Liver (tissue), 9 donors: ENCODE results near the gene PLCB4. TPM values are rescaled to one million over a fixed set of nuclear protein-coding genes. Genes with fewer than 3 reads are reported as not detected.

Experiments
- DNase-seq: peaks from one replicate; pipeline ENCODE4 v3.0.0-alpha.2; 2017; ENCODE audit warnings: low spot score
- H3K27ac ChIP-seq, 2 donors: one replicate each; pipeline ENCODE4 v1.7.0; 2013; ENCODE audit warnings: inconsistent platforms in 2 of 2, low read length in 2 of 2, control low read depth in 1 of 2, low read depth in 1 of 2, mild to moderate bottlenecking in 1 of 2
- H3K27me3 ChIP-seq, 4 donors: one replicate each; pipeline versions ENCODE4 v1.6.1 to v1.7.0; 2013; ENCODE audit warnings: low read length in 3 of 4, inconsistent platforms in 1 of 4, mild to moderate bottlenecking in 1 of 4, moderate library complexity in 1 of 4; ENCODE audit not compliant: control insufficient read depth in 4 of 4, insufficient read depth in 4 of 4
- H3K36me3 ChIP-seq, 4 donors: one replicate each; pipeline versions ENCODE4 v1.6.1 to v1.7.0; 2013; ENCODE audit warnings: low read length in 3 of 4, mild to moderate bottlenecking in 3 of 4, low read depth in 1 of 4, moderate library complexity in 1 of 4; ENCODE audit not compliant: control insufficient read depth in 4 of 4, insufficient read depth in 3 of 4
- H3K4me1 ChIP-seq, 4 donors: one replicate each; pipeline versions ENCODE4 v1.6.1 to v1.7.0; 2013; ENCODE audit warnings: low read length in 3 of 4, mild to moderate bottlenecking in 3 of 4, moderate library complexity in 1 of 4; ENCODE audit not compliant: control insufficient read depth in 4 of 4, insufficient read depth in 4 of 4
- H3K4me3 ChIP-seq, 3 donors: one replicate each; pipeline versions ENCODE4 v1.6.1 to v1.7.0; 2013; ENCODE audit warnings: low read length in 3 of 3, control low read depth in 1 of 3, low read depth in 1 of 3, mild to moderate bottlenecking in 1 of 3
- H3K9ac ChIP-seq, 2 donors: one replicate each; pipeline ENCODE4 v1.7.0; 2013; ENCODE audit warnings: low read length in 2 of 2, mild to moderate bottlenecking in 2 of 2, moderate library complexity in 2 of 2, control low read depth in 1 of 2, low read depth in 1 of 2
- H3K9me3 ChIP-seq, 4 donors: one replicate each; pipeline versions ENCODE4 v1.6.1 to v1.7.0; 2013; ENCODE audit warnings: low read length in 3 of 4; ENCODE audit not compliant: control insufficient read depth in 4 of 4
- EGR1 ChIP-seq, 2 donors: IDR thresholded peaks; 2 replicates each; pipeline ENCODE4 v1.6.1; 2016 to 2018; ENCODE audit warnings: antibody characterized with exemption in 2 of 2, low read depth in 2 of 2
- FOXA1 ChIP-seq: IDR thresholded peaks from 2 replicates; pipeline ENCODE4 v1.6.1; 2016; ENCODE audit warnings: antibody characterized with exemption
- FOXA2 ChIP-seq: IDR thresholded peaks from 2 replicates; pipeline ENCODE4 v1.6.1; 2016; ENCODE audit warnings: antibody characterized with exemption
- GABPA ChIP-seq, 2 donors: IDR thresholded peaks in 1 of 2; conservative IDR thresholded peaks in 1 of 2; 2 replicates each; pipeline ENCODE4 v1.6.1; 2016; ENCODE audit warnings: antibody characterized with exemption in 2 of 2, mild to moderate bottlenecking in 1 of 2, moderate library complexity in 1 of 2
- HNF4G ChIP-seq: IDR thresholded peaks from 2 replicates; pipeline ENCODE4 v1.6.1; 2016; ENCODE audit warnings: antibody characterized with exemption
- JUND ChIP-seq, 2 donors: IDR thresholded peaks; 2 replicates each; pipeline ENCODE4 v1.6.1; 2016; ENCODE audit warnings: antibody characterized with exemption in 2 of 2
- RAD21 ChIP-seq, 2 donors: IDR thresholded peaks; 2 replicates each; pipeline ENCODE4 v1.6.1; 2016; ENCODE audit warnings: antibody characterized with exemption in 2 of 2, mild to moderate bottlenecking in 2 of 2
- RXRA ChIP-seq, 2 donors: IDR thresholded peaks; 2 replicates each; pipeline ENCODE4 v1.6.1; 2017 to 2018; ENCODE audit warnings: antibody characterized with exemption in 2 of 2, mild to moderate bottlenecking in 1 of 2
- SP1 ChIP-seq: IDR thresholded peaks from 2 replicates; pipeline ENCODE4 v1.6.1; 2018; ENCODE audit warnings: antibody characterized with exemption, mild to moderate bottlenecking
- TAF1 ChIP-seq: conservative IDR thresholded peaks from 2 replicates; pipeline ENCODE4 v1.6.1; 2016; ENCODE audit warnings: antibody characterized with exemption, mild to moderate bottlenecking
- YY1 ChIP-seq: IDR thresholded peaks from 2 replicates; pipeline ENCODE4 v1.6.1; 2016; ENCODE audit warnings: antibody characterized with exemption, mild to moderate bottlenecking
- WGBS: extraction: QIAGEN DNeasy Blood & Tissue Kit; methylation state at CpG from one replicate; pipeline ENCODE4 v1.1.7; 2013; 5-methylcytosine and 5-hydroxymethylcytosine counted together
- polyA plus RNA-seq, 2 donors: library from polyadenylated mRNA; stranded (reverse) in 1 of 2; unstranded in 1 of 2; fragments of 200-250 nt in 1 of 2; fragments of >200 nt in 1 of 2; fragmentation: Nextera tagmentation in 1 of 2; extraction: Ambion mirVana in 1 of 2; gene quantifications; one replicate each; pipeline versions ENCODE4 v1.2.1 to v1.2.3, GENCODE V29; 2013 to 2015
- total RNA-seq, 2 donors: library from RNA; depleted of rRNA; stranded (reverse); fragments of >200 nt; gene quantifications; one replicate each; pipeline ENCODE4 v1.2.3, GENCODE V29; 2014
- TF ChIP-seq, protein P1 (sequence below): IDR thresholded peaks from 2 replicates; pipeline ENCODE4 v1.6.1; 2016; ENCODE audit warnings: antibody characterized with exemption
- TF ChIP-seq, protein P2 (sequence below): IDR thresholded peaks from 2 replicates; pipeline ENCODE4 v1.6.1; 2016; ENCODE audit warnings: antibody characterized with exemption, mild to moderate bottlenecking
- TF ChIP-seq, protein P3 (sequence below): fragments of 150-350 bp; IDR thresholded peaks from 2 replicates; pipeline ENCODE4 v1.5.1; 2017; ENCODE audit warnings: improper control_type of control experiment, low read depth, low read length; ENCODE audit not compliant: missing input control
- donor health status: healthy.
- donor health status: healthy.
- donor health status: healthy.
- donor health status: healthy.
- donor health status: healthy.

Gene PLCB4
- total and polyA plus RNA-seq, 4 donors, result 0.14 to 0.67 (median 0.30) TPM

DNA sequence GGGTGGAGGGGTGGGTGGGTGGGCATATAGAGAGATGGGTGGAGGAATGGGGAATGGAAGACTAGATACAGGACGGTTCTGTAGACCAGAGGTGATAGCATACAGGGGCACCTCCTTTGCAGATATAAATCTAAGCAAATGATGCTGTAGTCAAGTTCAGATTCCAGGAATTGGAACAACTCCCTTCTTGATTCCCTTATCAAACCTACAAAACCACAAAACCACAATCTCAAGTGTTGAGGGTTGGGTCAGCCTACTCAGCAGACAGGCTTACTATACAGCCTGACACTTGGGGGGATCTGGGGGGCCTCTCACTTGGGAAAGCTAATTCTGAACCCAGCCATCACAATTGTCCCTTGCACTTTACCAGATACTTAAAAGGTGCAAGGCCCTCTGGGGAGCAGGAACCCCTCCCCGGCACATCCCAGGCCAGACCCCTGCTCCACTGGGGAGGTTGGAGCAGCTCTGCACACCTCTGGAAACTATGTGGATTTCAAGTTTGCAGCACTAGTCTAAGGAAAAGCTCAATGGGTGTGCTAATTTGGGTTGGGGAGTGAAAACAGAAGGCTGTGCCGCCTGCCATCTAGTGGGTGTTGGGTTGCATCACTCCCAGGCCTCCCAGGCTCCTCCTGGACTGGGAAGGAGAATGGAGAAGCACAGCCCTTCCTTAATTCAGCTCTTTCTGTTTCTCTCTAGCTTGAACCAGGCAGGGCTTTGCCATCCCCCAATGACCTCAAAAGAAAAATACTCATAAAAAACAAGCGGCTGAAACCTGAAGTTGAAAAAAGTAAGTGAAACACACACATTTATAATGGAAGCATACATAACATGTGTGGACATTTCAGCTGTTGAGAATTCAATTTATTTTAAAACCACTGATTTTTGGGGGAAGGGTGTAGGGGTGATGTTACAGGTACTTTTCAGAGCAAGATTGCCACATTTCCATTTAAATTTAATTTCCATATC is 324.3 kb downstream of the PLCB4 start:
- TF ChIP-seq RAD21 (IDR thresholded peaks at IDR 0.05), result peak; percentile 74 to 83
- no peak for TF ChIP-seq FOXA2
- no peak for TF ChIP-seq TAF1
- TF ChIP-seq, protein P1, sequence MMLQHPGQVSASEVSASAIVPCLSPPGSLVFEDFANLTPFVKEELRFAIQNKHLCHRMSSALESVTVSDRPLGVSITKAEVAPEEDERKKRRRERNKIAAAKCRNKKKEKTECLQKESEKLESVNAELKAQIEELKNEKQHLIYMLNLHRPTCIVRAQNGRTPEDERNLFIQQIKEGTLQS, result peak; percentile 26
- TF ChIP-seq, protein P2, sequence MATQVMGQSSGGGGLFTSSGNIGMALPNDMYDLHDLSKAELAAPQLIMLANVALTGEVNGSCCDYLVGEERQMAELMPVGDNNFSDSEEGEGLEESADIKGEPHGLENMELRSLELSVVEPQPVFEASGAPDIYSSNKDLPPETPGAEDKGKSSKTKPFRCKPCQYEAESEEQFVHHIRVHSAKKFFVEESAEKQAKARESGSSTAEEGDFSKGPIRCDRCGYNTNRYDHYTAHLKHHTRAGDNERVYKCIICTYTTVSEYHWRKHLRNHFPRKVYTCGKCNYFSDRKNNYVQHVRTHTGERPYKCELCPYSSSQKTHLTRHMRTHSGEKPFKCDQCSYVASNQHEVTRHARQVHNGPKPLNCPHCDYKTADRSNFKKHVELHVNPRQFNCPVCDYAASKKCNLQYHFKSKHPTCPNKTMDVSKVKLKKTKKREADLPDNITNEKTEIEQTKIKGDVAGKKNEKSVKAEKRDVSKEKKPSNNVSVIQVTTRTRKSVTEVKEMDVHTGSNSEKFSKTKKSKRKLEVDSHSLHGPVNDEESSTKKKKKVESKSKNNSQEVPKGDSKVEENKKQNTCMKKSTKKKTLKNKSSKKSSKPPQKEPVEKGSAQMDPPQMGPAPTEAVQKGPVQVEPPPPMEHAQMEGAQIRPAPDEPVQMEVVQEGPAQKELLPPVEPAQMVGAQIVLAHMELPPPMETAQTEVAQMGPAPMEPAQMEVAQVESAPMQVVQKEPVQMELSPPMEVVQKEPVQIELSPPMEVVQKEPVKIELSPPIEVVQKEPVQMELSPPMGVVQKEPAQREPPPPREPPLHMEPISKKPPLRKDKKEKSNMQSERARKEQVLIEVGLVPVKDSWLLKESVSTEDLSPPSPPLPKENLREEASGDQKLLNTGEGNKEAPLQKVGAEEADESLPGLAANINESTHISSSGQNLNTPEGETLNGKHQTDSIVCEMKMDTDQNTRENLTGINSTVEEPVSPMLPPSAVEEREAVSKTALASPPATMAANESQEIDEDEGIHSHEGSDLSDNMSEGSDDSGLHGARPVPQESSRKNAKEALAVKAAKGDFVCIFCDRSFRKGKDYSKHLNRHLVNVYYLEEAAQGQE, result no peak
- no peak for TF ChIP-seq EGR1 (IDR thresholded peaks at IDR 0.05; ENCODE audit: low read depth in 2 of 2)
- TF ChIP-seq YY1, result no peak
- TF ChIP-seq, protein P3, sequence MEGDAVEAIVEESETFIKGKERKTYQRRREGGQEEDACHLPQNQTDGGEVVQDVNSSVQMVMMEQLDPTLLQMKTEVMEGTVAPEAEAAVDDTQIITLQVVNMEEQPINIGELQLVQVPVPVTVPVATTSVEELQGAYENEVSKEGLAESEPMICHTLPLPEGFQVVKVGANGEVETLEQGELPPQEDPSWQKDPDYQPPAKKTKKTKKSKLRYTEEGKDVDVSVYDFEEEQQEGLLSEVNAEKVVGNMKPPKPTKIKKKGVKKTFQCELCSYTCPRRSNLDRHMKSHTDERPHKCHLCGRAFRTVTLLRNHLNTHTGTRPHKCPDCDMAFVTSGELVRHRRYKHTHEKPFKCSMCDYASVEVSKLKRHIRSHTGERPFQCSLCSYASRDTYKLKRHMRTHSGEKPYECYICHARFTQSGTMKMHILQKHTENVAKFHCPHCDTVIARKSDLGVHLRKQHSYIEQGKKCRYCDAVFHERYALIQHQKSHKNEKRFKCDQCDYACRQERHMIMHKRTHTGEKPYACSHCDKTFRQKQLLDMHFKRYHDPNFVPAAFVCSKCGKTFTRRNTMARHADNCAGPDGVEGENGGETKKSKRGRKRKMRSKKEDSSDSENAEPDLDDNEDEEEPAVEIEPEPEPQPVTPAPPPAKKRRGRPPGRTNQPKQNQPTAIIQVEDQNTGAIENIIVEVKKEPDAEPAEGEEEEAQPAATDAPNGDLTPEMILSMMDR, result peak; percentile 48
- no peak for TF ChIP-seq JUND (IDR thresholded peaks at IDR 0.05)
- TF ChIP-seq RXRA (IDR thresholded peaks at IDR 0.05), result no peak
- no peak for TF ChIP-seq FOXA1
- TF ChIP-seq GABPA (IDR thresholded peaks at IDR 0.05 in 1 of 2, conservative IDR thresholded peaks at IDR 0.05 in 1 of 2), result no peak
- 45% methylated on average over 4 of the region's 4 CpGs for WGBS
- Histone ChIP-seq H3K4me1 (peaks cover 0 to 1% (median 0%) of the 10 kb centered on the region in 4 donors), H3K9ac (no peak overlapping the region), H3K36me3 (no peaks in the 10 kb centered on the region), H3K9me3 (no peaks in the 10 kb centered on the region), H3K27me3 (peaks cover 0 to 3% (median 0%) of the 10 kb centered on the region in 4 donors), H3K27ac (no peak overlapping the region), H3K4me3 (no peak overlapping the region)
- DNase-seq, result no peak

DNA sequence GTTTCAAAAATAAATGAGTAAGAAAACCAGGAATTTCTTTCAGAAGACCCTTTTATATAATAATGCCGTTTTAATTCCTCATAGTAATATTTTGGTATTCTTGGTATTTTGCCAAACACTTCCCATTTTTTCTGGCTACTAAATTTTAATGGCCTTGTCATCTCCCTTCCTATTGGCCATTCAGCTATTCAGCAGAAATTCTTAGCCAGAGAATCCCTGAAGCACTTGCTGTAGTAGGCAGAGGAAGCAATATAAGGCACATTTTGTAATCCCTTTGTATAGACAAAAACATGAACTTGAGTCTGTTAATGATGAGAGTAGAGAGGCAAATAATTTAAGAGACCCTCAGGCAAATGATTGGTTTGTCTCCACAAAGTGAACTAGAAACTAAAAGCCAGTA is 327.1 kb downstream of the PLCB4 start:
- no peaks in the 10 kb centered on the region for H3K9me3 ChIP-seq
- no peak overlapping the region for H3K4me3 ChIP-seq
- WGBS, result 79% methylated on average over 1 of the region's 1 CpG
- peaks cover 0 to 3% (median 1%) of the 10 kb centered on the region in 4 donors for H3K27me3 ChIP-seq
- no peak for TF ChIP-seq SP1
- TF ChIP-seq, protein P1, result no peak
- TF ChIP-seq, protein P2, result no peak
- TF ChIP-seq, protein P3, result no peak
- TF ChIP-seq FOXA2, result no peak
- TF ChIP-seq FOXA1, result no peak
- TF ChIP-seq JUND (IDR thresholded peaks at IDR 0.05), result no peak
- TF ChIP-seq HNF4G, result no peak
- no peak for TF ChIP-seq GABPA (IDR thresholded peaks at IDR 0.05 in 1 of 2, conservative IDR thresholded peaks at IDR 0.05 in 1 of 2)
- H3K36me3 ChIP-seq, result no peaks in the 10 kb centered on the region
- no peaks in the 10 kb centered on the region for H3K4me1 ChIP-seq
- no peak for DNase-seq
- no peak overlapping the region for H3K9ac ChIP-seq
- no peak overlapping the region for H3K27ac ChIP-seq
